H1 (cell line): ENCODE results near the gene LTF. TPM values are rescaled to one million over a fixed set of nuclear protein-coding genes. Genes with fewer than 3 reads are reported as not detected.

Experiments used
- polyA plus RNA-seq, 7 experiments: library from polyadenylated mRNA; depleted of rRNA in 3 of 7; stranded (reverse) in 5 of 7; unstranded in 2 of 7; fragments of >200 nt in 5 of 7; fragments of 200-250 nt in 2 of 7; gene quantifications; 1 replicate in 5 of 7; 2 replicates in 1 of 7; 4 replicates in 1 of 7; pipeline versions ENCODE4 v1.2.1 to v1.2.3, GENCODE V29; 2011 to 2013; ENCODE audit warnings: missing spikeins in 2 of 7, mixed read lengths in 2 of 7
- total RNA-seq: library from RNA; stranded (reverse); fragmentation: NEBNext Ultra II Directional; extraction: Animal tissue kit (Norgen Biotek cat#: 25700); gene quantifications from 2 replicates; pipeline ENCODE4 v1.2.1, GENCODE V29; 2021
- TF ChIP-seq, protein P1 (sequence below): fragments of 300-600 bp; sonication (generic); IDR thresholded peaks from 2 replicates; pipeline ENCODE4 v1.7.1; 2012; ENCODE audit warnings: low read length, moderate library complexity, mild to moderate bottlenecking, inconsistent platforms; ENCODE audit not compliant: insufficient replicate concordance

The LTF gene
- total and polyA plus RNA-seq, 2 of the 8 experiments (the other 6 are each of a cell fraction or from before 2014, with no cell fraction given) = 0.23 to 0.99 TPM

DNA sequence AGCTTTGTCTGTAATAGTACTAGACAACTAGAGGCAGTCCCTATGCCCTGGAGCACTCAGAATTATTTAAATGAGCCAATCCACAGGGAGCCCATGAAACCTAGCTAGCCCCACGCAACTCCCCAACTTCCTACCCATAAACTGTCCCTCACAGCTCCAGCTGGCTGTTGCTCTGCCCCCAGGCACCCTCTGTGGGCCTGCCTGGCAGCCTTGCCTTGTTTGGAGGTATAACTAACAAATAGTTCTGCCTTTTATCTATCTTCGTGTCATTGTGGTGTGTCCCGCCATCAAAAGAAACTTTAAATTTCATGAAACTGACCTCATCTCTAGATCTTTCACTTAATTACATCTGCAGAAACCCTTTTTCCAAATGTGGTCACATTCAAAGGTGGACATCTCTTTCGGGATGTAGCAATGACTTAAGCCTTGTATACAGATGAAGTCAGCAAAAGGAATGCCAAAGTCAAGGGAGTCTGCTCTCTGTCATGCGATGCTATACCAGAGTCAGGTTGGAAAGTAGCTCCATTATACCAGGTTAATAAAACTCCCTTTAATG lies 31.3 kb upstream of the LTF start (continued):
- TF ChIP-seq, protein P1, sequence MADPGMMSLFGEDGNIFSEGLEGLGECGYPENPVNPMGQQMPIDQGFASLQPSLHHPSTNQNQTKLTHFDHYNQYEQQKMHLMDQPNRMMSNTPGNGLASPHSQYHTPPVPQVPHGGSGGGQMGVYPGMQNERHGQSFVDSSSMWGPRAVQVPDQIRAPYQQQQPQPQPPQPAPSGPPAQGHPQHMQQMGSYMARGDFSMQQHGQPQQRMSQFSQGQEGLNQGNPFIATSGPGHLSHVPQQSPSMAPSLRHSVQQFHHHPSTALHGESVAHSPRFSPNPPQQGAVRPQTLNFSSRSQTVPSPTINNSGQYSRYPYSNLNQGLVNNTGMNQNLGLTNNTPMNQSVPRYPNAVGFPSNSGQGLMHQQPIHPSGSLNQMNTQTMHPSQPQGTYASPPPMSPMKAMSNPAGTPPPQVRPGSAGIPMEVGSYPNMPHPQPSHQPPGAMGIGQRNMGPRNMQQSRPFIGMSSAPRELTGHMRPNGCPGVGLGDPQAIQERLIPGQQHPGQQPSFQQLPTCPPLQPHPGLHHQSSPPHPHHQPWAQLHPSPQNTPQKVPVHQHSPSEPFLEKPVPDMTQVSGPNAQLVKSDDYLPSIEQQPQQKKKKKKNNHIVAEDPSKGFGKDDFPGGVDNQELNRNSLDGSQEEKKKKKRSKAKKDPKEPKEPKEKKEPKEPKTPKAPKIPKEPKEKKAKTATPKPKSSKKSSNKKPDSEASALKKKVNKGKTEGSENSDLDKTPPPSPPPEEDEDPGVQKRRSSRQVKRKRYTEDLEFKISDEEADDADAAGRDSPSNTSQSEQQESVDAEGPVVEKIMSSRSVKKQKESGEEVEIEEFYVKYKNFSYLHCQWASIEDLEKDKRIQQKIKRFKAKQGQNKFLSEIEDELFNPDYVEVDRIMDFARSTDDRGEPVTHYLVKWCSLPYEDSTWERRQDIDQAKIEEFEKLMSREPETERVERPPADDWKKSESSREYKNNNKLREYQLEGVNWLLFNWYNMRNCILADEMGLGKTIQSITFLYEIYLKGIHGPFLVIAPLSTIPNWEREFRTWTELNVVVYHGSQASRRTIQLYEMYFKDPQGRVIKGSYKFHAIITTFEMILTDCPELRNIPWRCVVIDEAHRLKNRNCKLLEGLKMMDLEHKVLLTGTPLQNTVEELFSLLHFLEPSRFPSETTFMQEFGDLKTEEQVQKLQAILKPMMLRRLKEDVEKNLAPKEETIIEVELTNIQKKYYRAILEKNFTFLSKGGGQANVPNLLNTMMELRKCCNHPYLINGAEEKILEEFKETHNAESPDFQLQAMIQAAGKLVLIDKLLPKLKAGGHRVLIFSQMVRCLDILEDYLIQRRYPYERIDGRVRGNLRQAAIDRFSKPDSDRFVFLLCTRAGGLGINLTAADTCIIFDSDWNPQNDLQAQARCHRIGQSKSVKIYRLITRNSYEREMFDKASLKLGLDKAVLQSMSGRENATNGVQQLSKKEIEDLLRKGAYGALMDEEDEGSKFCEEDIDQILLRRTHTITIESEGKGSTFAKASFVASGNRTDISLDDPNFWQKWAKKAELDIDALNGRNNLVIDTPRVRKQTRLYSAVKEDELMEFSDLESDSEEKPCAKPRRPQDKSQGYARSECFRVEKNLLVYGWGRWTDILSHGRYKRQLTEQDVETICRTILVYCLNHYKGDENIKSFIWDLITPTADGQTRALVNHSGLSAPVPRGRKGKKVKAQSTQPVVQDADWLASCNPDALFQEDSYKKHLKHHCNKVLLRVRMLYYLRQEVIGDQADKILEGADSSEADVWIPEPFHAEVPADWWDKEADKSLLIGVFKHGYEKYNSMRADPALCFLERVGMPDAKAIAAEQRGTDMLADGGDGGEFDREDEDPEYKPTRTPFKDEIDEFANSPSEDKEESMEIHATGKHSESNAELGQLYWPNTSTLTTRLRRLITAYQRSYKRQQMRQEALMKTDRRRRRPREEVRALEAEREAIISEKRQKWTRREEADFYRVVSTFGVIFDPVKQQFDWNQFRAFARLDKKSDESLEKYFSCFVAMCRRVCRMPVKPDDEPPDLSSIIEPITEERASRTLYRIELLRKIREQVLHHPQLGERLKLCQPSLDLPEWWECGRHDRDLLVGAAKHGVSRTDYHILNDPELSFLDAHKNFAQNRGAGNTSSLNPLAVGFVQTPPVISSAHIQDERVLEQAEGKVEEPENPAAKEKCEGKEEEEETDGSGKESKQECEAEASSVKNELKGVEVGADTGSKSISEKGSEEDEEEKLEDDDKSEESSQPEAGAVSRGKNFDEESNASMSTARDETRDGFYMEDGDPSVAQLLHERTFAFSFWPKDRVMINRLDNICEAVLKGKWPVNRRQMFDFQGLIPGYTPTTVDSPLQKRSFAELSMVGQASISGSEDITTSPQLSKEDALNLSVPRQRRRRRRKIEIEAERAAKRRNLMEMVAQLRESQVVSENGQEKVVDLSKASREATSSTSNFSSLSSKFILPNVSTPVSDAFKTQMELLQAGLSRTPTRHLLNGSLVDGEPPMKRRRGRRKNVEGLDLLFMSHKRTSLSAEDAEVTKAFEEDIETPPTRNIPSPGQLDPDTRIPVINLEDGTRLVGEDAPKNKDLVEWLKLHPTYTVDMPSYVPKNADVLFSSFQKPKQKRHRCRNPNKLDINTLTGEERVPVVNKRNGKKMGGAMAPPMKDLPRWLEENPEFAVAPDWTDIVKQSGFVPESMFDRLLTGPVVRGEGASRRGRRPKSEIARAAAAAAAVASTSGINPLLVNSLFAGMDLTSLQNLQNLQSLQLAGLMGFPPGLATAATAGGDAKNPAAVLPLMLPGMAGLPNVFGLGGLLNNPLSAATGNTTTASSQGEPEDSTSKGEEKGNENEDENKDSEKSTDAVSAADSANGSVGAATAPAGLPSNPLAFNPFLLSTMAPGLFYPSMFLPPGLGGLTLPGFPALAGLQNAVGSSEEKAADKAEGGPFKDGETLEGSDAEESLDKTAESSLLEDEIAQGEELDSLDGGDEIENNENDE = no peak
